HG02852 (cell line): ENCODE data around the gene ADARB2.
"Not testable (repeated sequence)": the region's sequence is repeated elsewhere in the genome, so short reads cannot be mapped to it uniquely, and the experiment has no call there.

Source experiments
- ATAC-seq: cut with Tn5 transposase; IDR thresholded peaks from one replicate; pipeline ENCODE4 v1.9.1; 2021; ENCODE audit warnings: mild to moderate bottlenecking, moderate library complexity; ENCODE audit not compliant: unreplicated experiment

Gene ADARB2

DNA sequence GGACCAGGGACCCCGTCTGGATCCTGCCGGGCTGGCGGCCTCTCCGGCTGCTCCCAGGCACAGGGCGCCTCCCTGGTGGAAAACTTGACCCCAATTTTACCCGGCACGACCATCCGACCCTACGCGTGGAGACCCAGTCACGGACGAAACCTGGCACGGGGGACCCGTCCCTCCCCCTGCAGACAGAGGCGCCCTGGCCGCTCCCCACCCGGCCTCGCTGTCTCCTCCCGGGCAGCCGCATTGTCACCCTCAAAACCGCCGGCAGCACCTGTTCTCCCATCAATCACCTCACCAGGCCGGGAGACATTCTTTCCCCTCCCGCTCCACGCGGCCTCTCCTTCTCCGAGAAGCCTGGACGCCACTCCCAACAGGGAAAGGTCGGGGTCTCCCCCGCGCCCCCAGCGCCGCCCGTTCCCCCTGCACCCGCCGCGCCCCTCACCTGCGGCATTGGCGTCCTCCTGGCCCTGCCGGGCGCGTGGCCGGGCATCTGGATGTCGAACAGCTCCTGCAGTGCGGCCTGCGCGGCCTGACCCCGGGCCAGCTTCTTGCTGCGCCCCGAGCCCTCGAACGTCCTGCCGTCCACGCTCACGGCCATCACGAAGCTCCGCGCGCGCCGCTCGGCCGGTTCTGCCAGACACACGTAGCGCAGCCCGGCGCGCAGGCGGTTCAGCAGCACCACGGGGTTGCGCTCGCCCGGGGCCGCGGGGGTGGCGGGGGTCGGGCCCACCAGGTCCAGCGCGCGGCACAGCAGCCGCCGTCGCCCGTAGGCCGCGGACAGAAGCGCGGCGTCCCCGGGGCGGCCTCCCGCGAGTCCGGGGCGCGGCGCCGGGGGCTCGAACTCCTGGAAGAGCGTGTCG lies 374.5 kb downstream of the ADARB2 start:
- no peak for ATAC-seq

DNA sequence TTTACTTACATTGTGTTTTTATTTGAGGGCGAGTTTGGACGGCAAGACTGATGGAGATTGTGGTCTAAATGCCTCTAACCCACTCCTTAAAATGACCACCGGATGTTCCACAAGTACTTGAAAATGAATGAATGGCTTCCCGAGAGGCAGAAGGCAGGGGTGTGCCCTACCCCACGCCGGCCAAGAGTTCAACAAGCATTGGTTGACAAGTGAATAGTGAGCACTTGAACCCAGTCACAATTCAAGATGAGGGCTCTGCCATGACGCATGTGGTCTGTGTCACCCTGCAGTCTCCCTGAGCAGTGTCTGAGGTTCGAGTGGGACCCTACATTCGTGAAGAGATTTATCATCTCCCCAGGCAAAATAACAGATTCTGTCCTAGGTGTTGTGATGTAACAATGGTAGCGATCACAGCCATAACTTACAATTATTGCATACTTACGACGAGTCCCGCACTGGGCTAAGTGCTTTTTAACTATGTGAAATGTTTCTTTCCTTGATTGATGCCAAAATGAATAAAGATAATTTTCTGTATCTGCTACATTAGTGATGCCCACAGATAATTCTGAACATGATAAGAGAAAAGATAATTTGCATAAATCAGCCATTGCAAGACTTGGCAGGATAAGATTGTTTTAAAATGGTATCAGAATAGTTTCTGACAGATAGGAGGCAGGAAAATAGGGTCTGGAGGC lies 375.8 kb downstream of the ADARB2 start:
- ATAC-seq, result no peak

DNA sequence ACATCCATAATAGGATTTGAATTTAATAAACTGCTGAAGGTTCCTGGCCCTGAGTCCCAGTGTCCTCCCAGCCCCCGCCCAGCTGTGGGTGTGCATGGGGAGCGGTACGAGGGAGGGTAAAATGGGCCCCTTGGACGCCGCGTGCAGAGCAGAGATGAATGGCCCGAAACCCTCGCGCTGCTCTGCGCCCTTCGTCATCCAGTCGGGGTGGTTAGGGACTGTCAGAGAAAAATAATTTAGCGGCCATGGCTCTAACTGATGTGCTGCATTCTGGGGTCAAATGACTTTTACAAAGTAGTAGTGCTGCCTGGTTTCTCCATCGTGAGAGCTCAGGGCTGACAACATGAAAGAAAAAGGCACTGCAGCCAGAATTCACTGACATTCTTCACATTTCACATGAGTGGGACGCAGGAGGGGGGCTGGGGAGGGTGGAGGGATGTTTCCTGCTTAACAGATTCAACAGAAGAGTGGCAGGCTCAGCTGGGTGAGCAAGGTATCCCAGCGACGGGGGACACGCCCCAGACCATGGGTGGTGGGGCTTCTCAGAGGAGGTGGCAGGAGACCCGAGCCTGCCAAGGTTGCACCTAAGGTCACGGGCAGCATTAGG lies 376.7 kb downstream of the ADARB2 start:
- ATAC-seq, result no peak

DNA sequence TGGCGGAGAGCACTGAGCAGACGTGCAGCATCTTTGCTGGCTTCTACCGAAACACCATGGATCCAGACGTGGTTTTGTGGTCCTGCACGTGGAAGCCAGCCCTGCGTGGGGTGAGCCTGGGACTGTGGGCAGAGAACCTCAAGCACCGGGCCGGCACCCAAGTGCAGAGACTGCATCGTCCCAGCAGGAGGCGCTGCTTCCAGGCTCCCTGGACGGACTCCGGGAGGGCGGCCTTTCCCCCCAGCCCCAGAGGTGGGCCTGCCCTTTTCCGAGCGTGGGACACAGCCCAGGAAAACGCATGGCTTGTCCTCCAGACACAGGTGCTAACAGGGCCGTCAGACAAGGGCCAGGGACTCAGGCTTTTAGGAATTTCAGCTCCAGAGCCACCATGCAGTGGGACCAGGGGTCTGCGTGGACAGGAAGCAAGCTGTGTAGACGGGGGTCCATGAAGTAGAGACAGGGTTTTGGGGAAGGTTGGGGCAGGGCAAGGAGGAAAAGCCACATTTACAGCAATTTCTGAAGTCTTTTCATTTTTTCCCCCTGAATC lies 377.2 kb downstream of the ADARB2 start:
- no peak for ATAC-seq

DNA sequence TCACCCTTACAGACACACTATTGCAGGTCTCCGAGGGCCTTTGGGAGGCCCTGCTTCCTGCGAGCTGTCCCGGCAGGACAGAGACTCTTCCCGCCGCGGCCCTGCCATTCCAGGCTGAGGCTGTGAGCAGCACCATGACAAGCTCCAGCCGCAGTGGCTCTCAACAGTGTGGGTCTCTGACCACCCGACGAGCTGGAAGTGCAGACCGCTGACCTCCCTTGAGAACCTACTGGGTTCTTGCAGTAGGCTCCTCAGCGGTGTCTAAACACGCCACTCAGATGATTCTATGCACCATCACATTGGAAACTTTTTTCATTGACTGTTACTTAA lies 377.7 kb downstream of the ADARB2 start:
- ATAC-seq, result no peak

DNA sequence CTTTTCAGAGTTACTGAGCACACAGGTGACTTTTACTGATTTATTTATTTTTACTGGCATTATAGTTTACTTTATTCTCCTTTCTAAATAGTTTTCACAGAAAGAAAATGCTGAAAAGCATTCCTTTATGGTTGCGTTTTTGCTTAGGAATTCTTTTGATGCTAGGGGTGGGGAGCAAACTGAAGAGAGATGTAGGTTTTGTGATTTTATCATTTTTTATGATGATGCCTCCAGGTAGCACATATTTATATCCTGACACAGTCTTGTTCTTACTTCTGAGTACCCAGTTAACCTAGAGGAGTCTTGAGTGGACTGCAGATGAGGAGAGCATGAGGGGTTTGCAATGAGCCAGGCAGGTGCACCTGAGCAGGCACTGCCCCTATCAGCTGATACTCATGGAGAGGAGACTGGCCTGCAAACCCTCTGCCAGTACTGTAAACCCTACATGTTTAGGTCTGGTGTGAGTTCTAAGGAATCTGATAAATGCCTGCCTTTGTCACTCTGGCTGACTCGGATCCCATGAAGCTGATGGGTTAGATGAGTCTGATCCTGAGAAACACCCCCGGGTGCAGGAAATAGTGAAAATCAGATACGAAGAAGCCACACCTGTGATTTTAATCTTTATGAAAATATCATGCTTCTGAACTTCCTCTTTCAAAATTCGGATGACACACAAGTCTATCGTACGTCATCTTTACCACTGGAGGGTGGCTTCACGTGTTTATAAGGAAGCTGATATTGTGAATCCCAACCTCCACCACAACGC lies 378.3 kb downstream of the ADARB2 start:
- ATAC-seq, result no peak

DNA sequence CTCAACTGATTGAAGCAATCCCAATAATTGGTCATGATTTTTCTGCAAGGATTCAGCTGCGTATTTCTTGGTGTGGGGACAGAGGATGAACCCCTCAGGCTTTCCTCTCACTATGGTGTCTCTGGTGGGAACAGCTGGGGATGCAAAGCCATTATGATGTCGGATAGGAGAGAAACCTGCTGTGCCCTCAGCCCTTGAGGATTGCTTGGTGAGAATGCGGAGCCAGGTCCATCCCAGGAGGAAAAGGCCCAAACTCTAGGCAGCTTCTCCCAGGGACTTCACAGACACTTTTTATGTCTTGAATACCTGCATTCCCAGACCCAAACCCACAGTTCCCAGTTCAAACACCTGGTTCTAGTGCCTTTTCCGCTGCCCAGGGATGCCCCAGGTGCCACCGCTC lies 379.2 kb downstream of the ADARB2 start:
- no peak for ATAC-seq

DNA sequence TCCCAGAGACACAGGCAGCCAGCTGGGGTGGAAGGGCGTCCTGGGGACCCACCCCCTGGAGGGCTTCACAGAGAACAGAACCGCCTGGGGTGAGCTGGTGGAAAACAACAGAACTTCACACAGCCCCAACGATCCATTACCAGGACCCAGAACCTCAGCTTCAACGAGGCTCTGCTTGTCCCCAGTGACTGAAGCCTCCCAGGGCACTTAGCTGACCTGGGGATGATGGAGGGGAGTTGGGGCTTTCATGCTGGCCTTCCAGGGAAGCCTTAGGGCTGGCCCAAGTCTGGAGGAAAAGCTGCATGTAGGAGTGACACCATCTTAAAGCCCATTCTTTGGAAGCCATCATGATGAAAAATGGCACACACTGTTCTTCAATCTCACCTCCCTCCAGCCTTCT lies 381.0 kb downstream of the ADARB2 start:
- no peak for ATAC-seq

DNA sequence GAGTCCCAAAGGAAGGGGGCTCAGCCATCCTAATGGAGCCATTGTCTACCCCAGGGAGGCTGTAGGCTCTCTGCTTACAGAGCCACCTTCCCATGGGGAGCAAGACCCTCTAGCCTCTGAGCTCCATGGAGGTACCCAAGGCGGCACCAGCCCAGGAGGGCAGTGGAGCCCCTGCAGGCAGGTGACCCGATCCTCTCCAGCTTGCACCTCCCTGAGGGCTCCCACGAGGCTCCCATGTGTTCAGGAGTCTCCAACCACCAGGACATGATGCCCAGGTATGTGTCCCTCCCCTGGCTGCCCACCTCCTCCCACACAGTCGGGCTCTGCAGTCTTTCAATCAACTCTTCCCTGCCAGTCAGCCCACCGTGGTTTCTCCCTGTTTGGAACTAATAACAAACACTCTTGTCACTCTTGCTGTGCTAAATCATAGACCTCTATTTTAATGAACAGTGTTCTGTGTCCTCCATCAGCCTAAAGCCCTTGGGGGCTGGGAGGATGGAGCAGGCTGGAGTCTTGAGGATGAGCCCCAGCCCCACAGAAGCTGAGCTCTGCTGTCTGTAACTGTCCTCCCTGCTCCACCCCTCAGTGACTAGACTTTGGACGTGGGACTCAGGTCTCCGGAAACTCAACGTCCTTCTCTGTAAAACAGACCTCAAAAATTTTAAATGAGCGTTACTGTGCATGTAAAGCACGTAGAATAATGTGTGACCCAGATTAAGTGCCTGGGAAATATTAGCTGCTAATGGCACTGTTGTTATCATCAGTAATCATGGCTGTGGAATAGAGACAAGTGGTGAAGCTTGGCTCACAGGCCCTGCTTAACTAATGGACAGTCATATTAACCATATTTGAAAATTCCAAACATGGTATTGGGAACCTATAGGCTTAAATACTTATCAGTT lies 382.3 kb downstream of the ADARB2 start:
- no peak for ATAC-seq

DNA sequence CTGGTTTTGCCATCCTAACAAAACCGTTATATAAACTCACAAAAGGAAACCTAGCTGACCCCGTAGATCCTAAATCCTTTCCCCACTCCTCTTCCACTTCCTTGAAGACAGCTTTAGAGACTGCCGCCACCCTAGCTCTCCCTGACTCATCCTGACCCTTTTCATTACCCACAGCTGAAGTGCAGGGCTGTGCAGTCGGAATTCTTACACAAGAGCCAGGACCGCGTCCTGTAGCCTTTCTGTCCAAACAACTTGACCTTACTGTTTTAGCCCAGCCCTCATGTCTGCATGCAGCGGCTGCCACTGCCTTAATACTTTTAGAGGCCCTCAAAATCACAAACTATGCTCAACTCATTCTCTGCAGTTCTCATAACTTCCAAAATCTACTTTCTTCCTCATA lies 385.0 kb downstream of the ADARB2 start:
- ATAC-seq, result not testable (repeated sequence)

DNA sequence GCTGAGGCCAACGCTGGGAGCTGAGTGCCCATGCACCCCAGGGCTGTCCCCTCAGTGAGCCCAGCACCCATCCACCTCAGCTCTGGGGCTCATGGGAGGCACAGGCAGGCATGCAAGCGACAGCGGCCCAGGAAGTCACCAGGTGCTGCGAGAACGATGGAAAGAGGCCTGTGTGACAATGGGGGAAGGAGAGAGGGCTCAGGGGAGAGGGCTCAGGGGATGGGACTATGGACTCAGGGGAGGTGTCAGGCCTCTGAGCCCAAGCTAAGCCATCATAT lies 388.6 kb downstream of the ADARB2 start:
- ATAC-seq, result no peak

DNA sequence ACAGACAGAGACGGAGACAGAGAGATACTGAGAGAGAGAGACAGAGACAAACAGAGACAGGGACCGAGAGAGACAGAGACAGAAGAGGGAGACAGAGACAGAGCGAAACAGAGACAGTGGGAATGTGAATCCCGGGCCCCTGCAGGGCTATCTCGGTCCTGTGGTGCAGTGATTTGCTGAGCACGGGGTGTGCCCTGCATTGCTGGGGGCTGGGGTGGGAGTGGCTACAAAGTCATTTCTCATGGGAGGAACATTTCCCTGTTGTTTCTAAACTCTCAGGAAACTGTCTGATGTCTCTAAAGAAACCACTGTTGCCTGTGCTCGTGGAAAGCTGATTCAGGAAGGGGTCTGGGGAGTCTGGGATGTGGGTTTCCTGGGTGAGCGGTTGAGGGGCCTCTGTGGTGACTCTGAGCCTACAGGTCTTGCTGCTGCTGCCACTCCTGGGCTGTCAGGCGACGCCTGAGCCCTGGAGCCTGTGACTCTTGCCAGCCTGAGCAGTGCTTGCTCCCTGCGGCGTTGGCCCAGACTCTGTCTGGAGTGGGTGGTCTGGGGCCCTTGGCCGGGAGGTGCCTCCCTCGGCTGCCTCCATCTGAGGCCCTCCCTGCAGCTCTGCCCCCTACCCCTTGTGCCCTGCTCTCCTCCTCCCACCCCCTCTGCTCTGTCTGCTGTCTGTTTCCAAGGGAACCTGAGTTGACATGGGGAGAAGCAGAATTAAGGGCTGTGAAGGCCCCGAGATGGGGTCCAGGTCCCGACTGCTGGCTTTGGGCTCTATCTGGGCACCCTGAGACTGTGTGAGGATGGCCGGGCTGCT lies 389.2 kb downstream of the ADARB2 start:
- no peak for ATAC-seq

DNA sequence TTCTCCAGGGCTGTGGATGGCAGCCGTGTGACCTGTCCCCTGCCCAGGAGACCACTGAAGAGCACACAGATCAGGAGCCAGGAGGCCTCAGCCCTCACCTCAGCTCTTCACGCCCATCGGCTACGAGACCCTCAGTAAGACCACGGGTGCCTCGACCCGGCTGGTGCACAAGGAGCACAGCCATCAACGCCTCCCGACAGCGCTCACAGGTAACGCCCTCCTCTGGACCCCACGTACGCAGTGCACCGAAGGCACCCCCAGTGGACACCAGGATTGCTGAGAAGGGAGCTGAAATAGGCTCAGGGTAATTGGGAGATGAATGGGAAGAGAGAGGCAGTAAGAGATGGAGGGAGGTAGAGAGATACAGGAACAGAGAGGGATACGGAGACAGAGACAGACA lies 389.8 kb downstream of the ADARB2 start:
- no peak for ATAC-seq

DNA sequence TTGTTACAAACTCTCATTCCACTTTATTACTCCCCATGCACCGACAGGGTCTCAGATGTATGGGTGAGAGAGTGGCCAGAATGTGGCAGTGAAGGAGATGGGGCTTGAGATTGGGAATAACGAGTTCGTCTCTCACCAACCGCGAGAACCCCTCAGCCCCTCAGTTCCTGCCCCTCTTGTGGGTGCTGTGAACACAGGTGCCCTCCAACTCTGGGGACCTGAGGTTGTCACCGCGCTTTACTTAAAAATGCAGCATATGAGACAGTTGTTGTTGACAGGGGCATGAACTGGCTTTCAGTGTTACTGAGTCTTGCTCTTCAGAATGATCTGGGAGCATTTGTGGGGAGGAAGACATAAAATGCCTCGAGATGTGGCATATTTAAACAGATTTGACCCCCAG lies 391.1 kb downstream of the ADARB2 start:
- ATAC-seq, result no peak

DNA sequence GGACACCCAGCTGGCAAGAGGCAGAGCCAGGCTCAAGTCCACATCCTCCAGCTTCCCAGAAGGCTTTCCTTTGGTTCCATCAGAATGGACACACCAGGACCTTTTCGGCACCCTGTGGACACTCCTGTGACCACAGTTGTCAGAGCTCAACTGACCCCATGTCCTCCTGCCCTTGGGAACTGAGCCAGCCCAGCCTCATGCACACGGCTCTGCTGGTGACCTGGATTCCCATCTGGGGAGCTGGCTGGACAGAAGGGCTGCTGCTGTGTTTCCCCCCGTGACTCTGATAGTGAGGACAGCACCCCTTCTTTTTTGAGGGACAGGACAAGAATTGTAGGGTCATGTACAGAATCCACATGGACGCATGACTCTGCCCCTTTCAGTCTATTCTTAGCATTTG lies 392.0 kb downstream of the ADARB2 start:
- no peak for ATAC-seq

DNA sequence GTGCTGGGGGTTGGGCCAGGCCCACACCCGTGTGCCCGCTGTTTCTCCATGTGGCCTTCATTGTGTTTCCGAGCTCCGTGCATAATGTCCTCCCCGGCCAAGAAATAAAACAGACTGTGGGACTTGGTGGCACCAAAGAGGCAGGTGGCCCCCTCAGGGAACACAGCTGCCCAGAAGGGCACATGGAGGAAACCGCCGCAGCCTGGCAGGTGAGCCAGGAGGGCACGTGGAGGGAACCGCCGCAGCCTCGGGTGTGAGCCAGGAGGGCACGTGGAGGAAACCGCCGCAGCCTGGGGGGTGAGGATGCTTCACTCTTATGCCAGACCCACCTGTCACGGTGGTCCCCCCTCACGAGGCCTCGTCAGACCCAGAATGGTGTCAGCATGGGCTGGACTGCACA lies 392.5 kb downstream of the ADARB2 start:
- no peak for ATAC-seq

DNA sequence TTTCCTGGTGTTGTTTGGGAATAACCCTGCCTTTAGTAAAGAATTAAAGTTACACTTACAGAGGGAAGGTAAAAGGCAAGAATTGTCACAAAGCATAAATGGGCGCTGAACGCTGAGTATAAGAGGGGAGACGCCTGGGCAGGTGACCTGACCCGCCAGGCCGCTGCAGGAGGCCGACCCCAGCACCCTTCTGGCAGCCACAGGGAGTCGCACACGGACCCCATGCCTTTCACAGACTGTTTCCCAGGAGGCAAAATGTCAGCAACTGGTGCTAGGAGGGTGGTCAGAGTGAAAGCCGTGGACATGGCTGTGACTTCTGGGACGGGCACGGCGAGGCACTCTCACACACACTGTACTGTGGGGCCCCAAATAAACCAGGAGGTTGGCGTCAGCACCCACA lies 392.9 kb downstream of the ADARB2 start:
- ATAC-seq, result no peak

DNA sequence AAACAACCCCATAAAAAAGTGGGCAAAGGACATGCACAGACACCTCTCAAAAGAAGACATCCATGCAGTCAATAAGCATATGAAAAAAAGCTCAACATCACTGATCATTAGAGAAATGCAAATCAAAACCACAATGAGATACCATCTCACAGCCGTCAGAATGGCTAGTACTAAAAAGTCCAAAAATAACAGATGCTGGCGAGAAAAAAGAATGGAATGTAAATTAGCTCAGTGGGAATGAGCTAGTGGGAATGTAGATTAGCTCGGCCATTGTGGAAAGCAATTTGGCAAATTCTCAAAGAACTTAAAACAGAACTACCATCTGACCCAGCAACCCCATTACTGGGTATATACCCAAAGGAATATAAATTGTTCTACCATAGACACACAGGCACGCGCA lies 394.1 kb downstream of the ADARB2 start:
- ATAC-seq, result no peak

DNA sequence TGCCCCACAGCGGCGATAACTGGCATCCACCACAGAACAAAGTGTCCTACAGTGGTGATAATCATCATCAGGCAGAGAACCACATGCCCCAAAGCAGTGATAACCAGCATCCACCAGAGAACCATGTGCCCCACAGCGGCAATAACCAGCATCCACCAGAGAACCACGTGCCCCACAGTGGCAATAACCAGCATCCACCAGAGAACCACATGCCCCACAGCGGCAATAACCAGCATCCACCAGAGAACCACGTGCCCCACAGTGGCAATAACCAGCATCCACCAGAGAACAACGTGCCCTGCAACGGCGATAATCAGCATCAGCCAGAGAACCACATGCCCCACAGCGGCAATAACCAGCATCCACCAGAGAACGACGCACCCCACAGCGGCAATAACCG lies 396.3 kb downstream of the ADARB2 start:
- ATAC-seq, result not testable (repeated sequence)

DNA sequence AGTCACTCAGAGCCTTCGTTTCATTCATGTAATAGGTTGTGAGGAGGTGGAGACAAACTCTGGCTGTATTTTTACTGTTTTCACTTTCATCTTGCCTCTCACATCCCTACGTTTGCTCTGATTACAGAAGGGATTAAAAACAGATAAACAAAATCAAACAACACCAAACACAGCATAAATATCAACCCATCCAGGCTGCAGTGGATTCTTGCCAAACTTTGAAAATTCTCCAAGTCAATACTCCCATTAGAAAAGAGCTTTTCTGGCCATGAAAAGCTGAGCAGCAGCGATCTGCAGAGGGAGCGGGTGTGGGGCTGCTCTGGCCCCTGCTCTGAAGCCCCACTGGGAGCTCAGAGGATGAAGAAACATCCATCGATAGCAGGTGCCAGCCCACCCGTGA lies 397.9 kb downstream of the ADARB2 start:
- no peak for ATAC-seq
